ENCODE measurements around the gene ZFPL1. TPM values are rescaled to one million over a fixed set of nuclear protein-coding genes. Genes with fewer than 3 reads are reported as not detected.

Gene ZFPL1
- total RNA-seq, 1 donor from 2014 or later: 53.3 TPM

DNA sequence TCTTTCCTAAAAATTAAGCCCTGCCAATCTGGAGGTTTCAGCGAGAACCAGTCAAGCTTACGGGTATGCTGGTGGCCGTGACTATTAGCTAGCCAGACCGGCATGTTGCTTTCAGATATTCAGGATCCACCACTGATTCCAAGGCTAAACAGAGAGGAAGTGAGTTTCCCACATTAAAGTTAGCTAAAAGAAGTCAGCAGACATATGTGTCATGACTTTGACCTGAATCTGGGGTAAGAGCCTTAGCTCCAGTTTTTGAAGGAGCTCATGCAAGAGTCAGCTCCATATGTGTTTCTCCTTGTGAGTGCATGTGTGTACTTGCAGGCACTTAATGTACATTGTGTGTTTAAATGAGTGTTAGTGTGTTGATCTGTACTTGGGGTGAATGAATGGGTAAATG lies 1.4 kb downstream of the ZFPL1 start:
- TF ChIP-seq, protein P1, sequence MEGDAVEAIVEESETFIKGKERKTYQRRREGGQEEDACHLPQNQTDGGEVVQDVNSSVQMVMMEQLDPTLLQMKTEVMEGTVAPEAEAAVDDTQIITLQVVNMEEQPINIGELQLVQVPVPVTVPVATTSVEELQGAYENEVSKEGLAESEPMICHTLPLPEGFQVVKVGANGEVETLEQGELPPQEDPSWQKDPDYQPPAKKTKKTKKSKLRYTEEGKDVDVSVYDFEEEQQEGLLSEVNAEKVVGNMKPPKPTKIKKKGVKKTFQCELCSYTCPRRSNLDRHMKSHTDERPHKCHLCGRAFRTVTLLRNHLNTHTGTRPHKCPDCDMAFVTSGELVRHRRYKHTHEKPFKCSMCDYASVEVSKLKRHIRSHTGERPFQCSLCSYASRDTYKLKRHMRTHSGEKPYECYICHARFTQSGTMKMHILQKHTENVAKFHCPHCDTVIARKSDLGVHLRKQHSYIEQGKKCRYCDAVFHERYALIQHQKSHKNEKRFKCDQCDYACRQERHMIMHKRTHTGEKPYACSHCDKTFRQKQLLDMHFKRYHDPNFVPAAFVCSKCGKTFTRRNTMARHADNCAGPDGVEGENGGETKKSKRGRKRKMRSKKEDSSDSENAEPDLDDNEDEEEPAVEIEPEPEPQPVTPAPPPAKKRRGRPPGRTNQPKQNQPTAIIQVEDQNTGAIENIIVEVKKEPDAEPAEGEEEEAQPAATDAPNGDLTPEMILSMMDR (IDR thresholded peaks at IDR 0.05): no peak
- no peaks in the 10 kb centered on the region for H3K9me3 Mint-ChIP-seq (ENCODE audit: low read depth)

DNA sequence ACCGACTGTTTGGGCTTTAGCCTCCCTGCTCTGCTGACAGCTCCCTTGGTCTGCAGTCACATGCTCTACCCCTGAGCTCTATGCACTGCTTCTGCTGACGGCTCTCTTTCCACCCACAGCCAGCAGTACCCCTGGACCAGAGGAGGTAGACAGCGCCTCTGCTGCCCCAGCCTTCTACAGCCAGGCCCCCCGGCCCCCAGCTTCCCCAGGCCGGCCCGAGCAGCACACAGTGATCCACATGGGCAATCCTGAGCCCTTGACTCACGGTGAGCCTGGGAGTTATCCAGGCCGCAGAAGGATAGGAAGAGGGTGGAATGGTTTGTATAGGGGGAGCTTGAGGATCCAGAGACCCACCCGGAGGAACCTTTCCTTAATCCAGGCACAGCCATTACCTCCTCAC lies 2.8 kb downstream of the ZFPL1 start:
- no peak overlapping the region for H3K4me3 Mint-ChIP-seq (ENCODE audit: unreplicated experiment)
- H3K27me3 Mint-ChIP-seq (ENCODE audit: low read depth): no peaks in the 10 kb centered on the region
- no peak overlapping the region for H3K27ac Mint-ChIP-seq (ENCODE audit: unreplicated experiment)
- H3K9me3 Mint-ChIP-seq (ENCODE audit: low read depth): no peaks in the 10 kb centered on the region
- TF ChIP-seq, protein P1 (IDR thresholded peaks at IDR 0.05): no peak
- no peak for DNase-seq (ENCODE audit: low spot score)
- H3K4me1 Mint-ChIP-seq (ENCODE audit: low read depth): peaks cover 31% of the 10 kb centered on the region
- H3K36me3 Mint-ChIP-seq (ENCODE audit: low read depth): peaks cover 23% of the 10 kb centered on the region

More for the DNA sequence above, 1.4 kb downstream of the ZFPL1 start:
- no peak for DNase-seq (ENCODE audit: low spot score)
- H3K36me3 Mint-ChIP-seq (ENCODE audit: low read depth): peaks cover 23% of the 10 kb centered on the region
- H3K4me3 Mint-ChIP-seq (ENCODE audit: unreplicated experiment): peak overlapping the region; percentile 95
- H3K4me1 Mint-ChIP-seq (ENCODE audit: low read depth): peaks cover 31% of the 10 kb centered on the region
- H3K27me3 Mint-ChIP-seq (ENCODE audit: low read depth): no peaks in the 10 kb centered on the region
- H3K27ac Mint-ChIP-seq (ENCODE audit: unreplicated experiment): peak overlapping the region; percentile 99

DNA sequence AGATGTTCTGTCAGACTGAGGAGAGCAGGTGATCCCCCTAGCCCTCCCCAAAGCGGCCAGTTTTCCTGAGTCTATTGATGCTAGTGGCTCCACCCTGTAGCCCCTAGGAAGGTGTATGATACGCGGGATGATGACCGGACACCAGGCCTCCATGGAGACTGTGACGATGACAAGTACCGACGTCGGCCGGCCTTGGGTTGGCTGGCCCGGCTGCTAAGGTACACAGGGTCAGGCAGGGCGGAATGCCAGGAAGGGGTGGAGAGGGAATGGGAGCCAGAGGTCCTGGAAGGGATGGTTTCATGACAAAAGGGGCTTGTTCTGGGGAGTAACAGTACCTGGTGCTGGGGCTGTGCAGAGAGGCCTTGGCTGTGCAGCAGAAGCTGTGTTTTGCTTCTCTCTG lies 3.2 kb downstream of the ZFPL1 start:
- no peak for DNase-seq (ENCODE audit: low spot score)
- Mint-ChIP-seq H3K4me1 (ENCODE audit: low read depth) (peaks cover 31% of the 10 kb centered on the region), H3K4me3 (ENCODE audit: unreplicated experiment) (no peak overlapping the region), H3K9me3 (ENCODE audit: low read depth) (no peaks in the 10 kb centered on the region), H3K27me3 (ENCODE audit: low read depth) (no peaks in the 10 kb centered on the region), H3K36me3 (ENCODE audit: low read depth) (peaks cover 23% of the 10 kb centered on the region), H3K27ac (ENCODE audit: unreplicated experiment) (no peak overlapping the region)
- TF ChIP-seq, protein P1 (IDR thresholded peaks at IDR 0.05): no peak

DNA sequence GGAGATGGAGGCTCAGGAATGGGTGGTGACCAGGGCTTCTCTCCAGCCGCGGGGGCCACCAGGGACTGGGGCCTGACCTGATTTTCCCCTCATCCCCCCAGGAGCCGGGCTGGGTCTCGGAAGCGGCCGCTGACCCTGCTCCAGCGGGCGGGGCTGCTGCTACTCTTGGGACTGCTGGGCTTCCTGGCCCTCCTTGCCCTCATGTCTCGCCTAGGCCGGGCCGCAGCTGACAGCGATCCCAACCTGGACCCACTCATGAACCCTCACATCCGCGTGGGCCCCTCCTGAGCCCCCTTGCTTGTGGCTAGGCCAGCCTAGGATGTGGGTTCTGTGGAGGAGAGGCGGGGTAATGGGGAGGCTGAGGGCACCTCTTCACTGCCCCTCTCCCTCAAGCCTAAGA lies 3.8 kb downstream of the ZFPL1 start:
- no peaks in the 10 kb centered on the region for H3K9me3 Mint-ChIP-seq (ENCODE audit: low read depth)
- H3K36me3 Mint-ChIP-seq (ENCODE audit: low read depth): peaks cover 23% of the 10 kb centered on the region
- no peak for DNase-seq (ENCODE audit: low spot score)
- no peaks in the 10 kb centered on the region for H3K27me3 Mint-ChIP-seq (ENCODE audit: low read depth)
- H3K4me1 Mint-ChIP-seq (ENCODE audit: low read depth): peaks cover 28% of the 10 kb centered on the region
- TF ChIP-seq, protein P1 (IDR thresholded peaks at IDR 0.05): no peak
- no peak overlapping the region for H3K4me3 Mint-ChIP-seq (ENCODE audit: unreplicated experiment)
- H3K27ac Mint-ChIP-seq (ENCODE audit: unreplicated experiment): no peak overlapping the region

DNA sequence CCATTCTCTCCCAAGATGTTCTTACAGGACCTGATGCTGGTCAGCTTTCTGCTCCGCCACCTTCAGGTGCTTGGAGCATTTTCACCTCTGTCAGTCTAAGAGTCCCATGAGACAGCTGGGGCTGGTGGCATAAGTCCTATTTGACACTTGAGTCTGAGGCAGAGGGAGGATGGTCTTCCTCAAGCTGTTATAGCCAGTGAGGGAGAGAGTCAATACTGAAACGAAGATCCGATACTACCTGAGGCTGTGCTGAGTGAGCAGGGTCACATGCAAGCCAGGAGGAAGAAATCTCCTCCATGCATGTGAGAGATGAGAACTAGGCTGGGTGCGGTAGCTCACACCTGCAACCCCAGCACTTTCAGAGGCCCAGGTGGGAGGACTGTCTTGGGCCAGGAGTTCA lies 5.6 kb downstream of the ZFPL1 start:
- H3K27ac Mint-ChIP-seq (ENCODE audit: unreplicated experiment): no peak overlapping the region
- TF ChIP-seq, protein P1 (IDR thresholded peaks at IDR 0.05): no peak

More for the DNA sequence above, 5.6 kb downstream of the ZFPL1 start:
- Mint-ChIP-seq H3K4me3 (ENCODE audit: unreplicated experiment) (no peak overlapping the region), H3K27me3 (ENCODE audit: low read depth) (no peaks in the 10 kb centered on the region), H3K9me3 (ENCODE audit: low read depth) (no peaks in the 10 kb centered on the region), H3K4me1 (ENCODE audit: low read depth) (peaks cover 13% of the 10 kb centered on the region), H3K36me3 (ENCODE audit: low read depth) (peaks cover 23% of the 10 kb centered on the region)
- no peak for DNase-seq (ENCODE audit: low spot score)

All from chondrocyte (in vitro differentiated cells).